Kidney (tissue), 14 donors: ENCODE data around the gene KRTAP5-4. TPM values are rescaled to one million over a fixed set of nuclear protein-coding genes. Genes with fewer than 3 reads are reported as not detected.

Experiments
- DNase-seq, 5 donors: peaks; one replicate each; pipeline ENCODE4 v3.0.0-alpha.2; 2013 to 2020
- FAIRE-seq: peaks from 2 replicates; lab custom pipeline; 2012; peaks lifted over from hg19 to GRCh38; lab: Jason Lieb, UNC
- H3K27ac ChIP-seq, 2 donors: one replicate each; pipeline ENCODE4 v1.7.0; 2013; ENCODE audit warnings: low read depth in 2 of 2, low read length in 2 of 2, inconsistent platforms in 1 of 2
- H3K27me3 ChIP-seq: one replicate; pipeline ENCODE4 v1.7.1; 2013; ENCODE audit warnings: low read length, inconsistent platforms; ENCODE audit not compliant: control insufficient read depth, insufficient read depth
- H3K36me3 ChIP-seq, 3 donors: one replicate each; pipeline versions ENCODE4 v1.7.0 to v1.7.1; 2013; ENCODE audit warnings: low read length in 3 of 3, control low read depth in 1 of 3, inconsistent platforms in 1 of 3; ENCODE audit not compliant: insufficient read depth in 3 of 3, control insufficient read depth in 2 of 3
- H3K4me1 ChIP-seq, 3 donors: one replicate each; pipeline versions ENCODE4 v1.7.0 to v1.7.1; 2013; ENCODE audit warnings: low read length in 3 of 3, inconsistent platforms in 1 of 3, low read depth in 1 of 3; ENCODE audit not compliant: control insufficient read depth in 2 of 3, insufficient read depth in 2 of 3
- H3K4me3 ChIP-seq, 3 donors: one replicate each; pipeline versions ENCODE4 v1.7.0 to v1.8.1; 2013; ENCODE audit warnings: low read length in 3 of 3, control low read depth in 1 of 3, inconsistent platforms in 1 of 3
- H3K9ac ChIP-seq, 3 donors: one replicate each; pipeline versions ENCODE4 v1.7.0 to v1.7.1; 2013; ENCODE audit warnings: low read length in 3 of 3, control low read depth in 1 of 3, inconsistent platforms in 1 of 3
- H3K9me3 ChIP-seq, 3 donors: one replicate each; pipeline versions ENCODE4 v1.7.0 to v1.7.1; 2013; ENCODE audit warnings: low read length in 3 of 3, control low read depth in 1 of 3, inconsistent platforms in 1 of 3; ENCODE audit not compliant: control insufficient read depth in 2 of 3, insufficient read depth in 1 of 3
- intact Hi-C: fragments of 100-400 bp; cut with DNase I; formaldehyde crosslinking; loops from one replicate; pipeline ENCODE4 v1.11.1; 2022
- polyA plus RNA-seq: library from polyadenylated mRNA; stranded (reverse); fragments of 350-450 nt; fragmentation: Illumina TruSeq; extraction: RNeasy Lipid Tissue Mini Kit (QIAGEN cat#74804); gene quantifications from one replicate; pipeline ENCODE4 v1.2.3, GENCODE V29; 2014; ENCODE audit warnings: low read depth, low replicate concordance; ENCODE audit not compliant: insufficient read depth
- total RNA-seq: library from RNA; stranded (reverse); fragmentation: NEBNext Ultra II Directional; extraction: Animal tissue kit (Norgen Biotek cat#: 25700); gene quantifications from one replicate; pipeline ENCODE4 v1.2.1, GENCODE V29; 2021
- TF ChIP-seq, protein P1 (sequence below): IDR thresholded peaks from 3 replicates; pipeline ENCODE4 v1.5.1; 2012; ENCODE audit warnings: mild to moderate bottlenecking, moderate library complexity, borderline replicate concordance; ENCODE audit not compliant: insufficient read depth; ENCODE audit errors: extremely low read depth
- donor health status: control.
- donor health status: control.
- donor health status: control.
- donor health status: control.
- donor health status: control.
- donor health status: DM: yes; HTN: yes; CAD: no.
- donor health status: Normal renal cell carcinoma (clear cell type).

The KRTAP5-4 gene
- total and polyA plus RNA-seq, 2 donors from 2014 or later: not detected

DNA sequence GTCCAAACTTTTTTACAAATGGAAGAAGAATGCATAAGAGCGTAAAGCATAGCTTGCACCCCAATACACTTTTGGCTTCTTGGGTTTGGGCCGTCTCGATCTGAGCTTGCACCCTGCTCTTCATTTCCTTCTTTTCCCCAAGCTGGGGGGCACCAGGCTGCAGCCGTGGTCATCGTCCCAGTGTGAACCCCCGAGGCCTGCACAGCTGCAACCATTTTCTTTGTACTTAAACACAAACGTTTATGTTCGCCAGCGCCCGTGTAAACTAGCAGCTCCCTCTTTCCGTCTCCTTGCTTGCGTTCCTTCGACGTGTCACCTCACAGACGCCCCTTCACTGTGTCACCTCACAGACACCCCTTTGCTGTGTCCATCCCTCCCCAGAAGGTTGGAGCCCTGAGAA is 17.7 kb upstream of the KRTAP5-4 start:
- no peaks in the 10 kb centered on the region for H3K4me1 ChIP-seq
- TF ChIP-seq, protein P1, sequence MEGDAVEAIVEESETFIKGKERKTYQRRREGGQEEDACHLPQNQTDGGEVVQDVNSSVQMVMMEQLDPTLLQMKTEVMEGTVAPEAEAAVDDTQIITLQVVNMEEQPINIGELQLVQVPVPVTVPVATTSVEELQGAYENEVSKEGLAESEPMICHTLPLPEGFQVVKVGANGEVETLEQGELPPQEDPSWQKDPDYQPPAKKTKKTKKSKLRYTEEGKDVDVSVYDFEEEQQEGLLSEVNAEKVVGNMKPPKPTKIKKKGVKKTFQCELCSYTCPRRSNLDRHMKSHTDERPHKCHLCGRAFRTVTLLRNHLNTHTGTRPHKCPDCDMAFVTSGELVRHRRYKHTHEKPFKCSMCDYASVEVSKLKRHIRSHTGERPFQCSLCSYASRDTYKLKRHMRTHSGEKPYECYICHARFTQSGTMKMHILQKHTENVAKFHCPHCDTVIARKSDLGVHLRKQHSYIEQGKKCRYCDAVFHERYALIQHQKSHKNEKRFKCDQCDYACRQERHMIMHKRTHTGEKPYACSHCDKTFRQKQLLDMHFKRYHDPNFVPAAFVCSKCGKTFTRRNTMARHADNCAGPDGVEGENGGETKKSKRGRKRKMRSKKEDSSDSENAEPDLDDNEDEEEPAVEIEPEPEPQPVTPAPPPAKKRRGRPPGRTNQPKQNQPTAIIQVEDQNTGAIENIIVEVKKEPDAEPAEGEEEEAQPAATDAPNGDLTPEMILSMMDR: no peak
- no peak overlapping the region for H3K9ac ChIP-seq
- H3K27ac ChIP-seq: no peak overlapping the region
- intact Hi-C loops: no loop called here
- no peaks in the 10 kb centered on the region for H3K36me3 ChIP-seq
- no peaks in the 10 kb centered on the region for H3K9me3 ChIP-seq
- no peaks in the 10 kb centered on the region for H3K27me3 ChIP-seq
- FAIRE-seq (no peak), DNase-seq (peak in 1 of 5 donors; percentile 52)
- no peak overlapping the region for H3K4me3 ChIP-seq

DNA sequence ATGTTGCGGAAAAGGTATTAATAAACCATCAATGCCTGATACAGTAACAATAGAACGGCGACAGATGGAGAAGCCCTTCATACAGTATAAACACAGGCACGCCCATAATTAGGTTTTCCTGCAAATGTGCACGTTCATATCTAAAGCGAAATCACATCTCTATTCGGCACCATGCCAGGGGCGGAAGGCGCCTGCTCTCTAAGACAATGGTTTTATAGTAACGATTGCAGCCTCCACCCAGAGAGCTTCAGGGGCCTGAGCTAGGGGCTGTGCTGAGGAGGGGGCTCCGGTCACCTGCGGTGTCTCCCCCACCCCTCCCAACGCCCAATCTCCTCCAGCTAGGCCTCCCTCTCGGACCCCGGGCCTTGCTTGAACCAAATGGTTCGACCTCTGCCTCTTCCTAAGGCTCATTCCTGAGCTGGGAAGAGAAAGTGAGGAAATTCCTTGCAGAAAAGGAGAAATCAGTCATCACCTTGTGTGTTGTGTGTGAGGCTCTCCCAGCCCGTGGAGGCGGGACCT is 17.2 kb upstream of the KRTAP5-4 start:
- no peaks in the 10 kb centered on the region for H3K36me3 ChIP-seq
- DNase-seq (peak in 2 of 5 donors; percentile 51 to 61), FAIRE-seq (no peak)
- no peaks in the 10 kb centered on the region for H3K27me3 ChIP-seq
- no peak overlapping the region for H3K27ac ChIP-seq
- no peaks in the 10 kb centered on the region for H3K4me1 ChIP-seq
- H3K9me3 ChIP-seq: no peaks in the 10 kb centered on the region
- no peak overlapping the region for H3K4me3 ChIP-seq
- intact Hi-C loops: no loop called here
- H3K9ac ChIP-seq: no peak overlapping the region
- TF ChIP-seq, protein P1: no peak

DNA sequence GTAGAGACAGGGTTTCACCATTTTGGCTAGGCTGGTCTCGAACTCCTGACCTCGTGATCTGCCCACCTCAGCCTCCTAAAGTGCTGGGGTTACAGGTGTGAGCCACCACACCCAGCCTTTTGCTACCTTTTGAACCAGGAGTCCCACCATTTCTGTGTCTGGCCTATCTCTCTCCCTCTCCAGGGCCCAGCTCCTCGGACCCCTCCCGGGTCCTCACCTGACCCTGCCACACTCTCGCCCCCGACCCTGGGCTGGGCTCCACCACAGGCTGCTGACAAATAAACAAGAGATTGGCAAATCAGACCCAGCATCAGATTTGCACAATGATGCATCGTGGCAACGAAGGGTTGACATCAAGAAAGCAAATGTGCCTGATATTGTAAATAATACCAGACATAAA is 16.4 kb upstream of the KRTAP5-4 start:
- TF ChIP-seq, protein P1: no peak
- intact Hi-C loops: no loop called here
- Histone ChIP-seq H3K4me1 (no peaks in the 10 kb centered on the region), H3K36me3 (no peaks in the 10 kb centered on the region), H3K27ac (no peak overlapping the region), H3K9me3 (no peaks in the 10 kb centered on the region), H3K4me3 (no peak overlapping the region), H3K27me3 (no peaks in the 10 kb centered on the region), H3K9ac (no peak overlapping the region)
- peak in 1 of 5 donors; percentile 64 for DNase-seq
- no peak for FAIRE-seq

DNA sequence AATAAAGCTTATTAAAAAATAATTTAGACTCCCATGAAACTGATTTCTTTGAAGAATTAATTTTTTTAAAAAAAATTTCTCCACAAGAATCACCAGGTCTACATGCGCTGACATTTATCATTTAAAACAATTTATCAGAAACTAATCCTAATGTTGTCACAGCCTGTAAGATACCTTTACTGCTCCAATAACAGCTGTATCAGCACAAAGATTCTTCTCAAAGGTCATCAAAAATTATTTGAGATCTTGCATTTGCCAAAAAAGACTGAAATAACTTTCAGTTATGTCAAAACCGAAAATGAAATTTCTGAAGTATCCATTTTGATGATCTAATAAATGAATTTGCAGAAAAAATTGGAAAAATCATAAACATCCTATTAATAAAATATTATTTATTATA is 15.7 kb upstream of the KRTAP5-4 start:
- H3K4me3 ChIP-seq: no peak overlapping the region
- intact Hi-C loops: no loop called here
- H3K9ac ChIP-seq: no peak overlapping the region
- FAIRE-seq: peak; percentile 45
- no peaks in the 10 kb centered on the region for H3K27me3 ChIP-seq
- H3K27ac ChIP-seq: no peak overlapping the region
- TF ChIP-seq, protein P1: no peak
- no peaks in the 10 kb centered on the region for H3K9me3 ChIP-seq
- no peaks in the 10 kb centered on the region for H3K36me3 ChIP-seq
- no peak for DNase-seq
- no peaks in the 10 kb centered on the region for H3K4me1 ChIP-seq
